Measurements from ENCODE around the gene TMEM168. TPM values are rescaled to one million over a fixed set of nuclear protein-coding genes. Genes with fewer than 3 reads are reported as not detected.

TMEM168 gene
- total and polyA plus RNA-seq, 2 of the 13 experiments (the other 11 are each of a cell fraction or from before 2014, with no cell fraction given) = 8.7 to 15.7 TPM

DNA sequence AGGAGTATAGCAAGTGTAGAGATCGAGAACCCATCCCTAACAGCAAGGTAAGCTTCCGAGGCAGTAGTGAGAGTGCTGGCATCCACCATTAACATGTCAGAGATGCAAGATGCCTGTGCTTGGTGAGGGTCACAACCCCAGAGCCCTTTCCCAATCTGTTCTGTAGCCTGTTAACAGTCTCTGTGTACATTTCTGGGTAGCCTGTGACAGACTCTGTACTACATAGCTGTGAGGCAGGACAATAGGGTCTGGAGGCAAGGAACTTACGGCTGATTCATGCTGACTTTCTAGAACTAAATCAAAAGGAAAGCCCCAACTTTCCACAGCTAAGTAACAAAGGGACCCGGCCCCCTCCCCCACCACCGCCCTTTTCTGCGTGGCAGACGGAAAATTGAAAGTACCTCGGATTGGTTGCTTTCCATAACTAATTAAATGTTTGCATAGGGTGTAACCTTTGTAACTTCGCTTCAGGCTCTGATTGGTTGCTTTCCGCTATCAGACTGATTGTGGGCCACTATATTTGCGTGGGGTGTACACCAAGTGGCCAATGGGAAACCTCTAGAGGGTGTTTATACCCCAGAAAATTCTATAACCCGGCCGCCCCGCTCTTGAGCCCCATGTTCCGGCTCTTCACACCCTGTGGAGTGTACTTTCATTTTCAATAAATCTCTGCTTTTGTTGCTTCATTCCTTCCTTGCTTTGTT lies 1.4 kb upstream of the TMEM168 start (continued):
- TF ChIP-seq ZNF20 (CRISPR knock-in tag; IDR thresholded peaks at IDR 0.05) (peak; percentile 79; the same call in 1 of the 2 replicates), RCOR2 (CRISPR knock-in tag; IDR thresholded peaks at IDR 0.05) (no peak), ZNF44 (CRISPR knock-in tag; IDR thresholded peaks at IDR 0.05) (no peak), FOXA1 (IDR thresholded peaks at IDR 0.05) (no peak), FOXA1 (CRISPR knock-in tag; IDR thresholded peaks at IDR 0.05) (peak; percentile 14; the same call in 1 of the 2 replicates), POLR2AphosphoS5 (IDR thresholded peaks at IDR 0.05; ENCODE audit: low read depth, low read length) (peak; percentile 34; the same call in 1 of the 2 replicates), HOXA3 (CRISPR knock-in tag; IDR thresholded peaks at IDR 0.05) (0 out of 2 replicates have a peak, but pooled peaks have one; percentile 26), PHF21A (CRISPR knock-in tag; IDR thresholded peaks at IDR 0.05) (0 out of 2 replicates have a peak, but pooled peaks have one; percentile 29), CEBPG (CRISPR knock-in tag; IDR thresholded peaks at IDR 0.05) (0 out of 2 replicates have a peak, but pooled peaks have one; percentile 3), SP2 (CRISPR knock-in tag; IDR thresholded peaks at IDR 0.05) (peak; percentile 48), POLR2G (IDR thresholded peaks at IDR 0.05; ENCODE audit: low read depth, low read length) (peak; percentile 43; the same call in 1 of the 2 replicates), FOXO1 (CRISPR knock-in tag; IDR thresholded peaks at IDR 0.05) (no peak)
- TF ChIP-seq, protein P1, sequence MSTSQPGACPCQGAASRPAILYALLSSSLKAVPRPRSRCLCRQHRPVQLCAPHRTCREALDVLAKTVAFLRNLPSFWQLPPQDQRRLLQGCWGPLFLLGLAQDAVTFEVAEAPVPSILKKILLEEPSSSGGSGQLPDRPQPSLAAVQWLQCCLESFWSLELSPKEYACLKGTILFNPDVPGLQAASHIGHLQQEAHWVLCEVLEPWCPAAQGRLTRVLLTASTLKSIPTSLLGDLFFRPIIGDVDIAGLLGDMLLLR (CRISPR knock-in tag; IDR thresholded peaks at IDR 0.05) = no peak
- TF ChIP-seq, protein P2, sequence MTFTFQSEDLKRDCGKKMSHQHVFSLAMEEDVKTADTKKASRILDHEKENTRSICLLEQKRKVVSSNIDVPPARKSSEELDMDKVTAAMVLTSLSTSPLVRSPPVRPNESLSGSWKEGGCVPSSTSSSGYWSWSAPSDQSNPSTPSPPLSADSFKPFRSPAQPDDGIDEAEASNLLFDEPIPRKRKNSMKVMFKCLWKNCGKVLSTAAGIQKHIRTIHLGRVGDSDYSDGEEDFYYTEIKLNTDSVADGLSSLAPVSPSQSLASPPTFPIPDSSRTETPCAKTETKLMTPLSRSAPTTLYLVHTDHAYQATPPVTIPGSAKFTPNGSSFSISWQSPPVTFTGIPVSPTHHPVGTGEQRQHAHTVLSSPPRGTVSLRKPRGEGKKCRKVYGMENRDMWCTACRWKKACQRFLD (CRISPR knock-in tag; IDR thresholded peaks at IDR 0.05; ENCODE audit: borderline replicate concordance) = no peak
- TF ChIP-seq, protein P3, sequence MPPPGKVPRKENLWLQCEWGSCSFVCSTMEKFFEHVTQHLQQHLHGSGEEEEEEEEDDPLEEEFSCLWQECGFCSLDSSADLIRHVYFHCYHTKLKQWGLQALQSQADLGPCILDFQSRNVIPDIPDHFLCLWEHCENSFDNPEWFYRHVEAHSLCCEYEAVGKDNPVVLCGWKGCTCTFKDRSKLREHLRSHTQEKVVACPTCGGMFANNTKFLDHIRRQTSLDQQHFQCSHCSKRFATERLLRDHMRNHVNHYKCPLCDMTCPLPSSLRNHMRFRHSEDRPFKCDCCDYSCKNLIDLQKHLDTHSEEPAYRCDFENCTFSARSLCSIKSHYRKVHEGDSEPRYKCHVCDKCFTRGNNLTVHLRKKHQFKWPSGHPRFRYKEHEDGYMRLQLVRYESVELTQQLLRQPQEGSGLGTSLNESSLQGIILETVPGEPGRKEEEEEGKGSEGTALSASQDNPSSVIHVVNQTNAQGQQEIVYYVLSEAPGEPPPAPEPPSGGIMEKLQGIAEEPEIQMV (CRISPR knock-in tag; IDR thresholded peaks at IDR 0.05; ENCODE audit: low read depth) = no peak
